HEK293T (cell line): Measurements from ENCODE around the gene CCND1.

Source experiments
- CTCF ChIA-PET: fragments of 350-600 bp; formaldehyde crosslinking; extraction: SDS; loops from one replicate; lab custom pipeline; 2021; ENCODE audit warnings: antibody characterized with exemption, inconsistent platforms; lab: Yijun Ruan, JAX
- POLR2A ChIA-PET: fragments of 350-600 bp; formaldehyde crosslinking; extraction: SDS; loops from one replicate; lab custom pipeline; 2020; ENCODE audit warnings: antibody characterized with exemption, inconsistent platforms; lab: Yijun Ruan, JAX
- DNase-seq: peaks from one replicate; pipeline ENCODE4 v3.0.0; 2012; ENCODE audit warnings: mixed read lengths; ENCODE audit errors: extremely low spot score
- ARNT ChIP-seq: fragments of 450-650 bp; IDR thresholded peaks from 2 replicates; pipeline ENCODE4 v1.6.1; 2017; ENCODE audit warnings: mild to moderate bottlenecking
- BHLHE40 ChIP-seq: fragments of 450-650 bp; IDR thresholded peaks from 2 replicates; pipeline ENCODE4 v1.6.1; 2016; ENCODE audit warnings: mild to moderate bottlenecking, moderate library complexity, borderline replicate concordance
- CTBP1 ChIP-seq: fragments of 450-650 bp; IDR thresholded peaks from 2 replicates; pipeline ENCODE4 v1.6.1; 2016; ENCODE audit warnings: borderline replicate concordance
- ELF4 ChIP-seq: fragments of 450-650 bp; IDR thresholded peaks from 2 replicates; pipeline ENCODE4 v1.6.1; 2017; ENCODE audit warnings: antibody characterized with exemption
- FOXA1 ChIP-seq: fragments of 450-650 bp; IDR thresholded peaks from 2 replicates; pipeline ENCODE4 v1.6.1; 2016; ENCODE audit warnings: mild to moderate bottlenecking
- FOXK2 ChIP-seq: fragments of 450-650 bp; IDR thresholded peaks from 2 replicates; pipeline ENCODE4 v1.6.1; 2016; ENCODE audit warnings: mild to moderate bottlenecking
- FOXM1 ChIP-seq: fragments of 450-650 bp; IDR thresholded peaks from 2 replicates; pipeline ENCODE4 v1.6.1; 2017; ENCODE audit warnings: mild to moderate bottlenecking, borderline replicate concordance
- HDGF ChIP-seq: fragments of 450-650 bp; IDR thresholded peaks from 2 replicates; pipeline ENCODE4 v1.6.1; 2017; ENCODE audit warnings: antibody characterized with exemption, borderline replicate concordance
- L3MBTL2 ChIP-seq: fragments of 450-650 bp; conservative IDR thresholded peaks from 2 replicates; pipeline ENCODE4 v1.6.1; 2016; ENCODE audit warnings: mild to moderate bottlenecking
- LEF1 ChIP-seq: fragments of 450-650 bp; IDR thresholded peaks from 2 replicates; pipeline ENCODE4 v1.6.1; 2017; ENCODE audit warnings: mild to moderate bottlenecking, borderline replicate concordance
- NFRKB ChIP-seq: fragments of 450-650 bp; IDR thresholded peaks from 2 replicates; pipeline ENCODE4 v1.6.1; 2016; ENCODE audit warnings: mild to moderate bottlenecking, moderate library complexity
- SP1 ChIP-seq: fragments of 450-650 bp; IDR thresholded peaks from 2 replicates; pipeline ENCODE4 v1.6.1; 2017
- SUZ12 ChIP-seq: fragments of 450-650 bp; IDR thresholded peaks from 2 replicates; pipeline ENCODE4 v1.6.1; 2016; ENCODE audit warnings: mild to moderate bottlenecking
- TARDBP ChIP-seq: fragments of 450-650 bp; IDR thresholded peaks from 2 replicates; pipeline ENCODE4 v1.6.1; 2016
- ZNF384 ChIP-seq: fragments of 450-650 bp; IDR thresholded peaks from 2 replicates; pipeline ENCODE4 v1.6.1; 2016
- TF ChIP-seq, protein P1 (sequence below): fragments of 450-650 bp; IDR thresholded peaks from 2 replicates; pipeline ENCODE4 v1.6.1; 2016

CCND1 gene

GRCh38 chr11:69661413-69661715 is 20.4 kb downstream of the CCND1 start:
- TF ChIP-seq ELF4, result no peak
- no peak for TF ChIP-seq FOXM1
- TF ChIP-seq NFRKB, result no peak
- no peak for TF ChIP-seq SP1
- TF ChIP-seq SUZ12, result no peak
- TF ChIP-seq FOXK2, result no peak
- TF ChIP-seq, protein P1, sequence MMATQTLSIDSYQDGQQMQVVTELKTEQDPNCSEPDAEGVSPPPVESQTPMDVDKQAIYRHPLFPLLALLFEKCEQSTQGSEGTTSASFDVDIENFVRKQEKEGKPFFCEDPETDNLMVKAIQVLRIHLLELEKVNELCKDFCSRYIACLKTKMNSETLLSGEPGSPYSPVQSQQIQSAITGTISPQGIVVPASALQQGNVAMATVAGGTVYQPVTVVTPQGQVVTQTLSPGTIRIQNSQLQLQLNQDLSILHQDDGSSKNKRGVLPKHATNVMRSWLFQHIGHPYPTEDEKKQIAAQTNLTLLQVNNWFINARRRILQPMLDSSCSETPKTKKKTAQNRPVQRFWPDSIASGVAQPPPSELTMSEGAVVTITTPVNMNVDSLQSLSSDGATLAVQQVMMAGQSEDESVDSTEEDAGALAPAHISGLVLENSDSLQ, result no peak
- TF ChIP-seq CTBP1, result no peak
- TF ChIP-seq ZNF384, result no peak
- ChIA-PET POLR2A (interaction anchor here (0.7 kb wide), 1 partner anchor 14 kb away, joined by 3 read pairs; the partner anchor contains the start of gene LTO1), CTCF (interaction anchor here (0.9 kb wide), 2 partner anchors 9 to 10 kb away, joined by 3 to 4 read pairs; no protein-coding TSS in a partner anchor)
- DNase-seq, result no peak

- TF ChIP-seq SUZ12, result no peak
- TF ChIP-seq CTBP1, result no peak
- no peak for TF ChIP-seq LEF1
- TF ChIP-seq ELF4, result no peak
- no peak for TF ChIP-seq TARDBP
- no peak for TF ChIP-seq FOXM1
- TF ChIP-seq FOXK2, result no peak
- no peak for TF ChIP-seq L3MBTL2
- TF ChIP-seq NFRKB, result no peak
- no peak for DNase-seq
- ChIA-PET CTCF (interaction anchor here (0.9 kb wide), 1 partner anchor 9 kb away, joined by 3 read pairs; no protein-coding TSS in a partner anchor), POLR2A (interaction anchor here (0.7 kb wide), 1 partner anchor 13 kb away, joined by 3 read pairs; the partner anchor contains the start of gene LTO1)
These were observed 21.2 kb downstream of the CCND1 start for GRCh38 chr11:69662021-69662698.

DNA sequence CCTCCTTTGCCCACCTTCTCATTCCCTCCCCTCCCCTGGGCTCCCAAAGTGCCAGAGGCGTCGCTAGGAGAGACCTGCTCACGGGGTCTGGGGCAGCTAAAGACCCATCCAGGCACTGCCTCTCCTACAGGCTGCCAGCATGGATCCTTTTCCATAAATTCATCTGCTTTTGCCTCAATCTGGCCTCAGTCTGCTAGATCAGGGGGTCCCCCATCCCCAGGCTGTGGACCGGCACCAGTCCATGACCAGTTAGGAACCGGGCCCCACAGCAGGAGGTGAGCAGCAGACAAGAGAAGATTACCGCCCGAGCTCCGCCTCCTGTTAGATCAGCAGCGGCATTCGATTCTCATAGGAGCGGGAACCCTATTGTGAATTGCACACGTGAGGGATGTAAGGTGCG is 21.9 kb downstream of the CCND1 start:
- no peak for TF ChIP-seq LEF1
- no peak for TF ChIP-seq L3MBTL2
- no peak for TF ChIP-seq ELF4
- no peak for TF ChIP-seq SP1
- TF ChIP-seq CTBP1, result no peak
- TF ChIP-seq HDGF, result no peak
- no peak for TF ChIP-seq ARNT
- no peak for TF ChIP-seq SUZ12
- no peak for TF ChIP-seq FOXM1
- no peak for TF ChIP-seq TARDBP
- TF ChIP-seq, protein P1, result no peak
- no peak for TF ChIP-seq NFRKB
- TF ChIP-seq FOXK2, result no peak
- no peak for TF ChIP-seq ZNF384
- TF ChIP-seq FOXA1, result no peak
- CTCF ChIA-PET, result no interaction called here
- DNase-seq, result no peak
- POLR2A ChIA-PET, result no interaction called here

- ChIA-PET POLR2A (no interaction called here), CTCF (no interaction called here)
- TF ChIP-seq ARNT (no peak), CTBP1 (no peak), FOXA1 (no peak), NFRKB (no peak), SP1 (no peak), HDGF (no peak), ZNF384 (no peak), SUZ12 (no peak), L3MBTL2 (no peak), TARDBP (no peak), BHLHE40 (no peak), FOXM1 (no peak), LEF1 (no peak), FOXK2 (no peak), ELF4 (no peak)
- TF ChIP-seq, protein P1, result no peak
- no peak for DNase-seq
These were observed 22.4 kb downstream of the CCND1 start for GRCh38 chr11:69663326-69663725.

DNA sequence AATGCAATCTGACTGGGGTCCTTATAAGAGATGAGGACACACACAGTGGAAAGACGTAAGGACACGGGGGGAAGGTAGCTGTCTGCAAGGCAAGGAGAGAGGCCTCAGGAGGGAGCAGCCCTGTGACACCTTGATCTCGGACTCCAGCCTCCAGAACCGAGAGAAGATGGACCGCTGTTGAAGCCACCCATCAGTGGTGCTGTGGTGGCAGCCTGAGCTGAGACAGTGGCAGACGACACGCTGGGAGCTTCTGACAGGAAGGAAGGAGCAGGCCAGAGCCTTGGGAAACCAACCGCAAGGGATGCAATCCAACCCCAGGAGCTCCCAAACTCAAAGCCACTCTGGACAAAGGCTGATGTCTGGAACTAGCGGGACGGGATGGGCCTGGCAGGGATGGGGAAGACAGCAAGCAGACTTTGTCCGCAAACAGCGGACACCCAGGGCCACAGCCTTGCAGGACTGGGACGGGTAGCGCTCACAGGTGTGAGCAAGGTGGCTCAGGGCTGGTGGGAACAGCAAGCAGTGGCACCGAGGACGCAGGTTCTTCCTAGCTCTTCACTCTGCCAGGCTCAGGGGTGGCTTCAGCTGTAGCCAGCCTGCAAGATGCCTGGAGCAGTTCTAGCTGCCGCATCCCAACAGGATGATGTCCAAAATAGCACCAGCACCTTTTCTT is 23.3 kb downstream of the CCND1 start:
- no peak for DNase-seq
- CTCF ChIA-PET, result no interaction called here
- TF ChIP-seq ELF4, result no peak
- TF ChIP-seq FOXK2, result no peak
- no peak for TF ChIP-seq L3MBTL2
- TF ChIP-seq CTBP1, result no peak
- TF ChIP-seq ZNF384, result no peak
- TF ChIP-seq SP1, result no peak
- no peak for TF ChIP-seq NFRKB
- no peak for TF ChIP-seq SUZ12
- no peak for TF ChIP-seq BHLHE40
- no peak for TF ChIP-seq HDGF
- no peak for TF ChIP-seq LEF1
- TF ChIP-seq, protein P1, result no peak
- TF ChIP-seq TARDBP, result no peak
- no peak for TF ChIP-seq FOXM1
- TF ChIP-seq ARNT, result no peak
- TF ChIP-seq FOXA1, result no peak
- POLR2A ChIA-PET, result no interaction called here
